NCI-H345 treated with DMSO at 0.1 percent for 48 hours (cell line): ENCODE measurements around the gene TTC9C.
"Not testable (repeated sequence)": the region's sequence is repeated elsewhere in the genome, so short reads cannot be mapped to it uniquely, and the experiment has no call there.

Experiments used
- DNase-seq: peaks from one replicate; lab custom pipeline; 2025; ENCODE audit not compliant: unreplicated experiment; lab: John Stamatoyannopoulos, UW

Gene TTC9C

GRCh38 chr11:62709247-62710000 lies 18.9 kb upstream of the TTC9C start:
- peak; percentile 95 for DNase-seq

- DNase-seq: no peak
Observed at GRCh38 chr11:62710001-62710345, 18.3 kb upstream of the TTC9C start.

DNA sequence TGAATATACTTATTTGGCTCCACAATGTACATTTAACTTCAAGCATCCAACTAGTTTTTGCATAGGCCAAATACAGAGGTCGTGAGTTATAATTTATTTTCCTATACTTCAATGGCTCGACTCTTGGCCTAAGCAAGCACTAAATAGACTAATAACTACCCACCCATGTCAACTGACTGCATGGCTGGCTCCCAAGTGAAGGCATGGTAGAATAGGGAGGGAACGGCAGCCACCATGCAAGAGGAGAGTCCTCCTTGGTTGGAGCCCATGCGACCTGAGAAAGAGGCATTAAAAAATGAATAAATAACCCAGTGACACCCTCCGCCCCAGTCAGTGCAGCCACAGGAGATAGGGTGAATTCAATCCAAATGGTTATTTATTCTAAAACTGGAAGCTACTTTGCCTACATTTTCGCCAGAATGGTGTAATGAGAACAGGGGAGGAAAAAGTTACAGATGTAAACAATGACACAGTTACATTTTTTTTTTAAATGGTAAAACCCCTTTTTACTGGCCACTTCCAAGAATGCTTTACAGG lies 15.9 kb upstream of the TTC9C start:
- DNase-seq: no peak

DNA sequence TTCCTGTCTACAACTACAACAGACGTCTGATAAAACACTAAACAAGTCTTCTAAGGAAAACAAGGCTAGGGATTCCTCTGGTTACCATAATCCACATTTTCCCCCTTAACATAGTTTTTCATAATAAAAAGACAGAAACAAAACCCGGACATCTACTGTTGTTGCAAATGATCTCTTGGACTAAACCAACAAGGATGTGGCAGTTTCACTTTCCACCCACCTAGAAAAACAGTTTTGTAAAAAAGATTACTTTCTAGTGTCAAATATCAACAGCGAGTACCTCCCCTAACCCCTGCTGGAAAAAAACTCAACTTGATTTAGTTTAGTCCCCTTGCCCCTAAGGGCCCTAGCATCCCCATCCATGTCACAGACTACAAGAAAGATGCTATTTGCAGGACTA lies 15.4 kb upstream of the TTC9C start:
- DNase-seq: no peak

- DNase-seq: no peak
Observed at GRCh38 chr11:62713343-62713742, 14.9 kb upstream of the TTC9C start.

- no peak for DNase-seq
Observed at GRCh38 chr11:62715150-62716130, 12.8 kb upstream of the TTC9C start.

GRCh38 chr11:62716206-62716605 lies 12.1 kb upstream of the TTC9C start:
- no peak for DNase-seq

GRCh38 chr11:62716816-62717215 lies 11.5 kb upstream of the TTC9C start:
- DNase-seq: no peak

GRCh38 chr11:62719302-62719978 lies 8.8 kb upstream of the TTC9C start:
- DNase-seq: no peak

DNA sequence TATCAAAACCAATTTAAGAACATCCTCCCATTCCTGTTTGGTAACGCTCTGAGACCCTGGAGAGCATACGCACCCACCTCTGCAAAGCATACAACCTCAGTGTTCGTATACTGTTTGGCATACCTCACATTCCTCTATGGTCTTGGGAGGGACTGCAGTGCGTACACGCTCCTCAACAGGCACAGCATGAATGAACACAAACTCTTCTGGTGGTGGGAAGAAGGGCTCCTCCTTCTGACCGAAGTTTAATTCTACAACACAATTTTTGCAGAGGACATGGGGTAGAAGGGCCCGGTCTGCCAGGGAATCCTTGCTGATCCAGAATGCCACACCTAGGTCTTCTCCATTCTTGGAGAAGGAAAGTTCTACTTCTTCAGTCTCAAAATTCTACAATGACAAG lies 6.3 kb upstream of the TTC9C start:
- no peak for DNase-seq

- no peak for DNase-seq
Observed at GRCh38 chr11:62724171-62724570, 4.1 kb upstream of the TTC9C start.

DNA sequence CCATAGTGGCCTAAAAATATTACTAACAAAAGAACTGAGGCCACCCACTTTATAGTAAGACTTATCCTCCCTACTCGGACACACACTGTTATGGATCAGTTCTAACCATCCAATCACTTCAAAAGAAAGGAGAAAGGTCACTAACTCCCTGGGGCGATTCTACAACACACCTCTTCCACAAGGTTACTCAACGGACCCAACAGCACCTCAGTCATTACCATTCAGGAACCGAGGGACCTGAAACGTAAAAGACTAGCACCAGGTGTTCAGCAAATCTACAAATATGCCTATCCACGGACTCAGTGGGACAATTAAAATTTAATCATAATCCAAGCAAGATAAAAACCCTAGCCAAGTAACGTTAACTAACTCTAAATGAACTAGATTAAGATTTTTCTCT lies 2.6 kb upstream of the TTC9C start:
- DNase-seq: no peak

DNA sequence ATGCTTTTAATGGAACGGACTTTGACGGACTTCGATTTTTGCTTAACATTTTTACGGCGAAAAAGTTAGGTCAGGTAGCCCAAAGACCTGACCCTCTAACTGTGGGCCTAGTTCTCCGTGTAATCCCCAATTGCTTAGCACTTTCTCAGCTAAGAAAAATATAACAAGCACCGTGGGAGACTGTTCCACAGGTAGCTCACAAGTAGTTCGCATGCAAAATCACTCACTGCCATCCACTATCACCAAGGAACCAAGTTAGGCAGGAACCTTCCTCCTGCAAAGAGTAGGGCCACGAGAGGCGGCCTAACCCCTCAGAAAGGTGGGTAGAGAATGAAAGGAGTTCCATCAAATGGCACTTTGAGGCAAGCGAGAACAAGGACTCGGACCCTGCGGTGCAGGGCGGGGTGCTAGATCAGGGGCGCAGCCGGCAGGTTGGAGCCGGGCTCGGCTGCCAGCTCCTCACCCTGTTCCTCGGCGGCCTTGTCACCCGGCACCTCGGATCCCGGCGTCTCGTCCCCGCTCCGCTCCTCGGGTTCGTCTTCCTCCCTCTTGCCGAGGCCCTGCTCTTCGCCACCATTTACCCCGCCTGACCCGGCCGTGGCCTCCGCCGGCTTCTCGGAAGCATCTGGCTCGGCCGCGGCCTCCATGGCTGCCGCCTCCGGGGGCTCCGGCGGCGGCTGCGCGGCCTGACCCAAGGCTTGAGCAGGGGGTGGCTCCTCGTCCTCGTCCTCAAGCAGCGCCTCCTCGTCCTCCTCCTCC lies 2.0 kb upstream of the TTC9C start:
- no peak for DNase-seq

DNA sequence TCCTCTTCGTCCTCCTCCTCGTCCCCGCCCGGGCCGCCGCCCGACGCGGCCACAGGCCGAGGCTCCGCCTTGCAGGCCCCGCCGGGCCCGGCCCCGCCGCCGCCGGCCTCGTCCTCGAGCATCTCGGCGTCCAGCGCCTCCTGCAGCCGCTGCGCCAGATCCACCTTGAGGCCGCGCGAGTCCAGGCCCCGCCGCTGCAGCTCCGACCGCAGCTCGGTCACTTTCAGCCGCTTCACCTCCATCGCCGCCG lies 1.4 kb upstream of the TTC9C start:
- DNase-seq: no peak

DNA sequence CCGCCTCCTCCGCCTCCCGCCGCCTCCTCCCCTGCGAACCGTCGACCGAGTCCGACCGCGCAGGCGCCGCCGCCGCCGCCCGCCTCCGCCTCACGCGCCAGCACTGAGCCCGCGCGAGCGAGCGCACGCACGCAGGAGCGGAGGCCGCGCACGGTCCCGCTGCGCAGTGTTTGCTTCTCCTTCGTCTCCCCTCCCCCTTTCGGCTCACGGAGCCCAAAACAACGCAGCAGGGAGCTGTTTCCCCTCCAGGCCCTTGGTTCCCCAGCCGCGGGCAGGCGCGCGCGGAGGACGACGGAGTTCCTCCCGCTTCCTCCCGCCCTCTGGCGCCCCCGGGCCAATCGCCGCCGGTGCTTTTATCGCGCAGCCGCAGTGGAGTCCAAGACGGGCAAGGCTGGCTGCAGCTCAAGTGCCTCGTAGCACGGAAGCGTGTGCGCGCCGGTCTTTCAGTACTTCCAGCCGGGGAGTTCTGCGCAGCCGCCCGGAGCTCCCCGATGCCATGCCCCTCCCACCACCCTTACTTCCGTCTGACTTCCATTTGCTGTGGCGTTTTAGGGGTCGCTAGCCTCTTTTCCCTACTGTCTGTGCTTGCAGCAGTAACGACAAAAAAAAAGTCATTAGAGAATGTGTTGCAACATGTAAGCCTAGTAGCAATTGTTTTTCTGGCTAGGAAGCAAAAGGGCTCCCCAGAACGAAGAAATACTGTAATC lies 968 bp upstream of the TTC9C start, which contains the start of gene HNRNPUL2:
TSS of gene HNRNPUL2 (minus strand) at position 293 of the 707 bp plus-strand sequence. CDS start 301 bp downstream, outside the sequence.
- peak; percentile 98 for DNase-seq

DNA sequence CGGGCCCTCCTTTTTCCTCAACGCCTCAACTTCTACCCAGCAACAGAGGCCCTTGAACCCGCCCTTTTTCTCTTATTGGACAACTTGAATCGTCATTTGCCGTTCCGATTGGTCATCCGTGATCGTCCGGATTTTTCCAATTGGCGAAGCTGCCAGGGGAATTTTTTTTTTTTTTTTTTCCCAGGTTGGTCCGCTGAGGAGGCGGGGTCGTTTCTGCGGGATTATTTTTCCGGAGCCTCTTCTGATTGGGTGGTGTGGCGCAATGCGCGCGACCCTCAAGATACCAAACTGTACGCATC lies 465 bp upstream of the TTC9C start:
- DNase-seq: peak; percentile 97

DNA sequence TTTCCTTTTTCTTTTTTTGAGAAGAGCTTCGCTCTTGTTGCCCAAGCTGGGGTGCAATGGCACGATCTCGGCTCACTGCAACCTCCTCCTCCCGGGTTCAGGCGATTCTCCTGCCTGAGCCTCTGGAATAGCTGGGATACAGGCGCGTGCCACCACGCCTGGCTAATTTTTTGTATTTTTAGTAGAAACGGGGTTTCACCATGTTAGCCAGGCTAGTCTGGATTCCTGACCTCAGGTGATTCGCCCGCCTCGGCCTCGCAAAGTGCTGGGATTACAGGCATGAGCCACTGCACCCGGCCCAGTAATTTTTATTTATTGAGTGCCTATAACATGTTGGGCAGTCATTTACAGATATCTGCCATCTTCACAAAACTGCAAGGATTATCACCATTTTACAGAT lies 1.8 kb downstream of the TTC9C start:
- DNase-seq: not testable (repeated sequence)

DNA sequence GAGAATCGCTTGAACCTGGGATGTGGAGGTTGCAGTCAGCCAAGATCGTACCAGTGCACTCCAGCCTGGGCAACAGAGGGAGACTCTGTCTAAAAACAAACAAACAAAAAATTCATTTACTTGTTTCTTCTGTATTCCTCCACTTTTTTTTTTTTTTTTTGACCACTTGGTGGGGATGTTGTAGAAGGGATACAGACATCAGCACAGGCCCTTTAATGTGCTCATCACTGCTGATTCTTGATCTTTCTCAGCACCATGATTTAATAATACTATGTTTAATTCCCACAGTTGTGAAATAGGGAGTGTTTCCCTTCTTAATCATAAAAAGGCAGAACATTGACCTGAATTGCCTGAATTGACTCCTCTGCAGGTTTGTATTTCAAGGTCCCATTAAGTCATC lies 4.5 kb downstream of the TTC9C start:
- no peak for DNase-seq

- no peak for DNase-seq
Observed at GRCh38 chr11:62737196-62737595, 8.9 kb downstream of the TTC9C start.

GRCh38 chr11:62747475-62748160 lies 19.3 kb downstream of the TTC9C start:
- no peak for DNase-seq
